AG08395 (cell line): ENCODE measurements around the gene TRPM1.

Experiments used
- DNase-seq: peaks from one replicate; pipeline ENCODE4 v3.0.0; 2012; ENCODE audit warnings: mixed read lengths, low spot score

TRPM1 gene

DNA sequence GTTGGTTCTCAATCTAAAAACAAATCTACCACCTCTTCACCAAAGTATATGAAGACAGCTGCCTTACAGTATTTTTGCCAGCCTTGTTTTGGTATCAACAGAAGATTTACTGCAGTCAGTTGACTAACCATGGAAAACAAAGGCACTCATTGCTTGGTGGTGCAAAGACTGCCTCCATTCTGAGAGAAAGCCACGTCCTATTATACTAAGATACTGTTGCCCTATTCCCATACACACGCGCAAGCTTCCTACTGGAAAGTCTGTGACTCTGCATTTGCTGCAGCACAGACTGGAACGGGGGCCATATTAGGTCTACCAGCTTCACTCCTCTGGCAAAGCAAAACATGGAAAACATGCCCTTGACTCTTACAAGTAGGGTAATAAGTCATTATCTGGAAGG, 128.1 kb downstream of the TRPM1 start:
- DNase-seq = no peak

- DNase-seq = no peak
These were observed 131.8 kb downstream of the TRPM1 start for GRCh38 chr15:30969724-30970123.

GRCh38 chr15:30963681-30964080, 137.8 kb downstream of the TRPM1 start:
- no peak for DNase-seq

- DNase-seq = no peak
These were observed 138.9 kb downstream of the TRPM1 start for GRCh38 chr15:30962659-30963058.

DNA sequence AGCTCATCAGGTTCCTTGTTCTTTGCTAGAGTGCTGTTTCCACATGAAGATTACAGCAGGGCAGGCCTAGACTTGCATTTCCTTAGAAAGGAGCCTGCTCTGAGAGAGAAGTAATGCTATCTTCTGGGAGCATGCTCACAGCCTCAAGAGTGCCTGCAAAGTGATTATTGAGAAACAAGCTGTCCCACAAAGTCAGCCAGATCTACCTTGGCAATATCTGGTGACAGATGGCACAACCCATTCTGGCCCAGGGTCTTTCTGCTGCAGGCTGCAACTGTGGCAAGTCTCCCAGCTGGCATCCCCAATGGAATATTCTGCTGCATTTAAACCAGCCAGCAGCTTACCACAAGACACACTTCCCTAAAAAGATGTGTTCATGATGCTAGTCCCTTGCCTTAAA, 139.4 kb downstream of the TRPM1 start:
- DNase-seq = no peak

DNA sequence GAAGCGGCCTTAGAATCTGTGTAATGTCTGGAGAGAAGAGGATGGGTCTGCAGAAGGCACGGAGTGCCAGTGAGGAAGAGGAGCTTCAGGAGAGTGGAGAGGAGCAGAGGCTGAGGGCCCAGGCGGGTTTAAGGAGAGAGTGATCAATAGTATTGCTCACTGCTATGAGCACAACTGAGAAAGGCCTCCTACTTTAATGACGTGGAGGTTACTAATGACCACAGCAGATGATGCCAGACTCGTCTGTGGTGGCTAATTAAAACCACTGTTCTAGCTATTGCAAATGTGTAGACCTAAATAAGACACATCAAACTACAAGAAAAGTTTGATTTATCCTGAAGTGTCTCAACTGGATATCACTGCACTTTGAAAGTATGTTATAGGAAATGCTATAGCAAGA, 143.3 kb downstream of the TRPM1 start:
- peak; percentile 4 for DNase-seq

DNA sequence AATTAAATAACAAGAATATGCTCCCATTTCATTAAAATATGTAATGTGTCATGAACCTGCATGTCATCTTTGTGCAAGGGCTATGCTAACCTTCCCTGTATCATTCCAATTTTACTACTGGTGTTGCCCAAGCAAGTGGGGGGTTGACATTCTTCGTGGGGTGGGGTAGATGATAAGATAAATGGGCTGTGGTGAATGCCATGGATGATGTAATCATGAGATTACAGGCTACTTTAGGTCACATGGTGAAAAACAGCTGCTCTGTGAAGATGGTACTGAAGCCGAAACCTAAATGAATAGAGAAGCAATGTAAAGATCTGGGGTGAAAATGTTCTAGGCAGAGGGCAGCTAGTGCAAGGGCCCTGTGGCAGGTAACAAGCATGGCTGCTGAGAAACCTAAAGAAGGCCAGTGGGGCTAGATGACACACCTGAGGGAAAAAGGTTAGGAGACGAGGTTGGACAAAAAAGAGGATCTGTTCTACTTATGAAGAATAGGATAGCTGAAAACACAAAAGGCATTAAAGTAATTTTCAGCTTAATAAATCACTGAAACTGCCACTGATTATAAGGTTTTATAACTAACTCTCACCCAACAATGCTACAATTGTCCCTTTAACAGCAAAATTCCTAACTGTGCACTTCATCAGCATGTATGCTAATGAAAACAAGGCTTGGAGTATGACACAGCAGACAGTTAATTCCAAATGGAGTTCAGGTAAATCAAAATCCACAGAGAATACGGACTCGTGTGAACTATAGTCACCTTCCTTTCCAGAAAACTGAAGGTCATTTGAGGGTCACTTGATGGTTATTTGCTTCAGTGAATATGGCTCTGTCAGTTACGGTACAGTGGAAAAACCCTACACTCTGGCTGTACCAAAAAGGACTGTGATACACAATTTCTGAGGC, 145.1 kb downstream of the TRPM1 start:
- no peak for DNase-seq

DNA sequence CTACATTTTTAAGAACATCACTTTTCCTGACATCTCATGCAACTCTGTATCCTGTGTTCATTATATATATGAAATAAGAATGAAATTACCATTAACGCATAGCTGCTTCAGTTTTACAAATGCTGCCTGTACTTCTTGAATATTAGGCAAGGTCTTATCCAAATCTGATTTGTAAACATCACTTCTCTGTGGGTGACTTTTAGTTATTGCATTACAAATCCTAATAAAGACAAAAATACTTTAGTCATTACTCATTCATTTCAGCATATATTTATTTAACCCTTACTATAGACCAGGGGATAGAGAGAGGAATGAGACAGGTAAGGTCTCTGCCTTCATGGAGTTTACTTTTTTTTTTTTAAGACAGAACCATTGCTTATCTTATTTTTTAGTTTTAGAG, 146.9 kb downstream of the TRPM1 start:
- no peak for DNase-seq

DNA sequence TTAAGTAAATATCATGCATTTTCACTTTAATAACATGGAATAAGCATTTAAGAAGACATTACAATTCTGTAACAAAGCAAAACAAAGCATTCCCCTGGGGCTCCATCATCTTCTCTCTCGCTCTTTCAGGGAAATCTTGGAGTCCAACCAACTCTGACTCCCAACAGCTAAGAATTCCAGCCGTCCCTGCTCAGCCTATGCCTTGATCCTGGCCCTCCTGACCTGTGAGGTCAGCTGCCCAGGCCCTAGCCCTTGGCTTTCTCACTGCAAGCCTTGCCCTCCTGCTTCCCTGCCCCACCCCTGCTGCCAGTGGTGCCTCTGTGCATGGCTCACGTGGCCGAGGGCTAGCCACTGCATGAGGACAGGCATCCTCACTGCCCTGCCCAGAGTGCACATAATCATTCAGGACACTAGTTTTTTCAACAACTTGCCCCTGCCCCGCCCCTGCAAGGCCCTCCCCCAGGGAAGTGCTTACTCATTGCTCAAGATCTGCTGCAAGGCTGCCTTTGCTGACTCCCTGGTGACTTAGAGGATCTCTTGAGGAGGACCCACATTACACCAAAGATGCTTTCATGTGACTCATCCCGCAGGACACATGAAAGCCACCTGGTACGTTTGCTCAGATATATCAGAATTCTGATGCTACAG, 147.7 kb downstream of the TRPM1 start:
- peak; percentile 92 for DNase-seq

DNA sequence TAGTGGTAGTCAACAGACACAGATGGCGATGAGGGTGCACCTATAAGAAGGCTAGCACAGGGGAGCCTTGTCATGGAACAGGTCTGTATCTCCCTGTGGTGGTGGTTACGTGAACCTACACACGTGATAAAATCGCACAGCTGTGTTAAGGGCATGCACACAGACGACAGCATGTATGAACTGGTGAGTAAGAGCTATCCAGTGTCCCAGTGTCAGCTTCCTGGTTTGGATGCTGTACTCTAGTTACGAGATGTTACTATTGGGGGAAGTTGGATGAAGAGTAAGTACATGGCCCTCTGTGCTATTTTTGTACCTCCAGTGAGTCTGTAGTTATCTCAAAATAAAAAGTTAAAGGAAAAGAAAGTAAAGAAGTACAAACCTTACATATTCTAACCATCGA, 148.3 kb downstream of the TRPM1 start:
- DNase-seq = no peak
